ENCODE results near the gene CACNA1C.

GRCh38 chr12:2376908-2377657 is 324.3 kb downstream of the CACNA1C start:
- no peak for TF ChIP-seq CTCF (conservative IDR thresholded peaks at IDR 0.05)
- TF ChIP-seq ZFX (IDR thresholded peaks at IDR 0.05), result no peak

All from C4-2B (cell line).